Right atrium auricular region (tissue), 2 donors: Measurements from ENCODE around the gene CTTN. TPM values are rescaled to one million over a fixed set of nuclear protein-coding genes. Genes with fewer than 3 reads are reported as not detected.

Source experiments
- DNase-seq: peaks from one replicate; pipeline ENCODE4 v3.0.0-alpha.2; 2019; ENCODE audit warnings: low spot score
- H3K27ac ChIP-seq, 2 donors: fragments of 200-600 bp; sonication (generic); 1 replicate in 1 of 2; 2 replicates in 1 of 2; pipeline ENCODE4 v1.5.1; 2016 to 2019
- H3K27me3 ChIP-seq, 2 donors: fragments of 200-600 bp; sonication (generic); one replicate each; pipeline versions ENCODE4 v1.5.1 to v1.6.0; 2017 to 2019
- H3K36me3 ChIP-seq: fragments of 200-600 bp; sonication (generic); one replicate; pipeline ENCODE4 v1.5.1; 2016
- H3K4me1 ChIP-seq, 2 donors: fragments of 200-600 bp; sonication (generic); one replicate each; pipeline versions ENCODE4 v1.5.1 to v1.6.0; 2017 to 2019
- H3K4me3 ChIP-seq, 2 donors: fragments of 200-600 bp; sonication (generic); 1 replicate in 1 of 2; 2 replicates in 1 of 2; pipeline ENCODE4 v1.5.1; 2017 to 2019; ENCODE audit warnings: mild to moderate bottlenecking in 1 of 2, moderate library complexity in 1 of 2
- H3K9me3 ChIP-seq, 2 donors: fragments of 200-600 bp; sonication (generic); one replicate each; pipeline ENCODE4 v1.5.1; 2019
- total RNA-seq, 2 donors: library from RNA; depleted of rRNA; stranded (reverse); fragments of >200 nt; gene quantifications; one replicate each; pipeline ENCODE4 v1.1.0, GENCODE V29; 2016
- TF ChIP-seq, protein P1 (sequence below), 2 donors: fragments of 200-600 bp; sonication (generic); IDR thresholded peaks; one replicate each; pipeline ENCODE4 v1.5.1; 2019; ENCODE audit warnings: antibody characterized with exemption in 2 of 2

Gene CTTN
- total RNA-seq, 2 donors from 2014 or later, result 67.0 to 99.2 TPM

GRCh38 chr11:70464509-70465361 is 66.4 kb downstream of the CTTN start:
- Histone ChIP-seq H3K27ac (no peak overlapping the region), H3K9me3 (no peaks in the 10 kb centered on the region), H3K4me1 (no peaks in the 10 kb centered on the region), H3K36me3 (no peaks in the 10 kb centered on the region), H3K4me3 (no peak overlapping the region), H3K27me3 (no peaks in the 10 kb centered on the region)
- DNase-seq, result no peak
- TF ChIP-seq, protein P1, sequence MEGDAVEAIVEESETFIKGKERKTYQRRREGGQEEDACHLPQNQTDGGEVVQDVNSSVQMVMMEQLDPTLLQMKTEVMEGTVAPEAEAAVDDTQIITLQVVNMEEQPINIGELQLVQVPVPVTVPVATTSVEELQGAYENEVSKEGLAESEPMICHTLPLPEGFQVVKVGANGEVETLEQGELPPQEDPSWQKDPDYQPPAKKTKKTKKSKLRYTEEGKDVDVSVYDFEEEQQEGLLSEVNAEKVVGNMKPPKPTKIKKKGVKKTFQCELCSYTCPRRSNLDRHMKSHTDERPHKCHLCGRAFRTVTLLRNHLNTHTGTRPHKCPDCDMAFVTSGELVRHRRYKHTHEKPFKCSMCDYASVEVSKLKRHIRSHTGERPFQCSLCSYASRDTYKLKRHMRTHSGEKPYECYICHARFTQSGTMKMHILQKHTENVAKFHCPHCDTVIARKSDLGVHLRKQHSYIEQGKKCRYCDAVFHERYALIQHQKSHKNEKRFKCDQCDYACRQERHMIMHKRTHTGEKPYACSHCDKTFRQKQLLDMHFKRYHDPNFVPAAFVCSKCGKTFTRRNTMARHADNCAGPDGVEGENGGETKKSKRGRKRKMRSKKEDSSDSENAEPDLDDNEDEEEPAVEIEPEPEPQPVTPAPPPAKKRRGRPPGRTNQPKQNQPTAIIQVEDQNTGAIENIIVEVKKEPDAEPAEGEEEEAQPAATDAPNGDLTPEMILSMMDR (IDR thresholded peaks at IDR 0.05), result no peak

DNA sequence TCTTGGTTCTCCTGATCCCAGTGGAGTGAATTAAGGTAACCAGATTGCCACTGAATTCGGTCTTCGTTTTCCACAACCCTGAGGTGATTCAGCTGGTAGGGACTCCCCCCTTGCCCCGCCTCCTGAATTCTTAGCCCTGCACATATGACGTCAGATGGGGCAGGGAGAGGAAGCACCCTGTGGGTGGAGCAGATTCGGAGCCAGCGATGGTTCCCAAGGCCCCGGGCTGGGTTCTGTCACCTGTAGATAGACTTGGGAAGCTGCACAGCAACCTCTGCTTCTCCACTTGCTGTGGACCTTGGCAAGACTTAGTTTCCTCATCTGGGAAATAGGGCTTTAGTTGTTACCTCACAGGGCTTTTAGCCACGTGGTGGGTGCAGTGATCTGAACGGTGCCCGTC is 67.8 kb downstream of the CTTN start:
- Histone ChIP-seq H3K27me3 (no peaks in the 10 kb centered on the region), H3K4me3 (no peak overlapping the region), H3K36me3 (no peaks in the 10 kb centered on the region), H3K9me3 (no peaks in the 10 kb centered on the region), H3K27ac (no peak overlapping the region), H3K4me1 (no peaks in the 10 kb centered on the region)
- TF ChIP-seq, protein P1 (IDR thresholded peaks at IDR 0.05), result no peak
- DNase-seq, result no peak

GRCh38 chr11:70466596-70466995 is 68.3 kb downstream of the CTTN start:
- TF ChIP-seq, protein P1 (IDR thresholded peaks at IDR 0.05), result no peak
- Histone ChIP-seq H3K4me1 (no peaks in the 10 kb centered on the region), H3K27ac (no peak overlapping the region), H3K27me3 (no peaks in the 10 kb centered on the region), H3K36me3 (no peaks in the 10 kb centered on the region), H3K9me3 (no peaks in the 10 kb centered on the region), H3K4me3 (no peak overlapping the region)
- no peak for DNase-seq

DNA sequence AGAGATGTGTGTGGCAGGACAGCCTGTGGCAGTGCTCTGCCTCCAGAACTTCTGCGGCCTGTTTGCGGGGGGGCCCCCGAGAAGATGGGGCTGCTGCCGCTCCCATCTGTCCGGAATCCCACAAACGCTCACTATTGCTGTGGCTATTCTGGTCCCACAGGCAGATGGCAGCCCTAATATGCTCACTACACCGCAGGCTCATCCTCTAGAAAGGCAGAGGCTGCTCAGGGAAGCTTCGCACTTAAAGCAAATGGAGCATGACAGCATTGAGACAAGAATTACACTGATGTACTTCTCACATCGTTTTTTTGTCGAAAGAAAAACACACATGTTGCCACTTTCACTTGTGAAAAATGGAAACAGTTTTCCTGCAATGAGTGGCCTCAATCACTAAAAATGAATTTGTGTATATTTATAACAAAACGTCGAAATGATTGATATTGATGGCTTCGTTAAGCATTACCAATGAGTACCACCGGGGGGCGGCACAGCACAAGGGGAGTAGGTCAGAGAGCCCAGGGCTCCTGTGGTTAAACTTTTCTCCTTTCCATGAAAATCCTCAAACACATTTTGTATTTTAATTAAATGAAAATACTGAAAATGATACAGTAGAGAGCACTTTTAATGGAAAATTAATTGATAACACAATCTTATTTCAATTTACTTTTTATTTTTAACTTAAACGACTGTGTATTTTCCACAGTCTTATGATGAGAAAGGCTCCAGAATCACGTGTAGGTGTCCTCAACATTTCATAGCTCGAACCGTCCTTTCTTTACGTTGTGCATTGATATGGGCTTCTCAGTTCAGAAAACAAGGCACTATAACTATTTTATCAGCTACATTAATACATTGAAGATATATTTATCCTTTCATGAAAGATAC is 69.1 kb downstream of the CTTN start:
- no peak overlapping the region for H3K27ac ChIP-seq
- DNase-seq, result peak; percentile 68
- H3K4me1 ChIP-seq, result no peaks in the 10 kb centered on the region
- TF ChIP-seq, protein P1 (IDR thresholded peaks at IDR 0.05), result peak; percentile 62 to 94
- H3K9me3 ChIP-seq, result no peaks in the 10 kb centered on the region
- H3K27me3 ChIP-seq, result no peaks in the 10 kb centered on the region
- no peak overlapping the region for H3K4me3 ChIP-seq
- no peaks in the 10 kb centered on the region for H3K36me3 ChIP-seq

DNA sequence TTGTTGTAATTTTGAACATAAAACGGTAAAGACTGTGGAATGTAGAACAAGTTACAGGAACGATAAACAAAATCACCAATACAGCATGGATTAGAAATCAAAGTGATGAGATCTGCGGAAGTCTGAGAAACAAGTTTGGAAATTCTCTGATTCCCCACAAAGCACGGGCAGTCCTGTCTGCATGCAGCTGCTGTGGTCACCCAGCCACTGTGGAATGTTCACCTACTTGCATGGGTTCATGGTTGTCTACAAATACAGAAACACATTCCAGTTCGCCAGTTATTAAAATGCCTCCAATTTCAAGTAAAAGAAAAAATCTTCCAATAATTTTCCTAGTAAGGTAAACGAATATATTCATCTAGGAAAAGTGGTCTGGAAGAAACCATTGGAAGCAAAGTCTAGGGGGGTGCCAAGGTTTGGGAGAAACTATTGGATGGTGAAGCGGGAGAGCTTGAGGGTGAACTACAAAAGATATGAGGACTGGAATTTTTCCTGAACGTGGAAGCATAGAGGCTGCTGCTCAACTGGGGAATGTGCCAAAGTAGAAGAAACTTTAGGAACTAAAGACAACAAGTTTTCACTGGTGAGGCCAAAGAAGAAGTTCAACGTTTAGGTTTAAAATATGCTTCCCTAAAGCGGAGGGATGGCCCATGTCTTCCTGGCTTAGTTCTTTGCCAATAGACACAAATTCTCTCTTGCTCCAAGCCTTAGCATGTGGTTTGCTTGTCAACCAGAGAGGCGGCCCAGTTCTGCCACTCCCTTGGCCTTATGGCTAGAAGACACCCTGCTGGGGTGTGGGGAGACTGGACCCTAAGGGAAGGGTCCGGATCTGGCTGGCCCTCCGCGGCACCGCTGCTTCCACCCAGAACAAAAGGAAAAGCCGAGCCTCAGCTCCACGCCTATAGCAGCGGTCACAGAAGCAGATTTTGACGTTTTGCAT is 70.2 kb downstream of the CTTN start:
- Histone ChIP-seq H3K4me3 (no peak overlapping the region), H3K27me3 (no peaks in the 10 kb centered on the region), H3K9me3 (no peaks in the 10 kb centered on the region), H3K36me3 (no peaks in the 10 kb centered on the region), H3K4me1 (no peaks in the 10 kb centered on the region), H3K27ac (no peak overlapping the region)
- DNase-seq, result no peak
- TF ChIP-seq, protein P1 (IDR thresholded peaks at IDR 0.05), result no peak
